ENCODE results near the gene TPGS1.
A peak's percentile ranks its signal among the peaks of the same experiment; 100 is the strongest.

The TPGS1 gene

GRCh38 chr19:496112-496665 lies 11.1 kb upstream of the TPGS1 start, which contains the start of gene MADCAM1:
MADCAM1 (plus strand) TSS chr19:496486; CDS start chr19:496500, 14 bp downstream.
- DNase-seq = no peak

GRCh38 chr19:496986-497385 lies 10.3 kb upstream of the TPGS1 start:
- no peak for DNase-seq

GRCh38 chr19:497491-497868 lies 9.8 kb upstream of the TPGS1 start:
- DNase-seq = no peak

GRCh38 chr19:497869-498510 lies 9.3 kb upstream of the TPGS1 start:
- DNase-seq = no peak

GRCh38 chr19:498511-498891 lies 8.8 kb upstream of the TPGS1 start:
- no peak for DNase-seq

- DNase-seq = no peak
These were observed 8.2 kb upstream of the TPGS1 start for GRCh38 chr19:498977-499623.

- DNase-seq = no peak
These were observed 5.7 kb upstream of the TPGS1 start for GRCh38 chr19:501646-502045.

- DNase-seq = no peak
These were observed 2.7 kb upstream of the TPGS1 start for GRCh38 chr19:504616-505015.

GRCh38 chr19:506404-507285 lies 652 bp upstream of the TPGS1 start:
- DNase-seq = peak; percentile 94

GRCh38 chr19:508204-509150 lies 1.2 kb downstream of the TPGS1 start:
- no peak for DNase-seq

GRCh38 chr19:510606-511100 lies 3.4 kb downstream of the TPGS1 start:
- peak; percentile 98 for DNase-seq

- DNase-seq = peak; percentile 81
These were observed 4.0 kb downstream of the TPGS1 start for GRCh38 chr19:511101-511851.

GRCh38 chr19:512547-513365 lies 5.5 kb downstream of the TPGS1 start:
- no peak for DNase-seq

GRCh38 chr19:513368-514165 lies 6.3 kb downstream of the TPGS1 start:
- DNase-seq = no peak

GRCh38 chr19:514166-514663 lies 6.9 kb downstream of the TPGS1 start:
- DNase-seq = no peak

GRCh38 chr19:517721-518597 lies 10.7 kb downstream of the TPGS1 start:
- no peak for DNase-seq

- peak; percentile 63 for DNase-seq
These were observed 11.4 kb downstream of the TPGS1 start for GRCh38 chr19:518598-519231.

GRCh38 chr19:519449-519865 lies 12.2 kb downstream of the TPGS1 start:
- DNase-seq = no peak
